HG02759 (cell line): ENCODE data around the gene SNAP25.

Experiments used
- ATAC-seq: cut with Tn5 transposase; IDR thresholded peaks from one replicate; pipeline ENCODE4 v1.9.1; 2021; ENCODE audit warnings: mild to moderate bottlenecking, moderate library complexity; ENCODE audit not compliant: unreplicated experiment

The SNAP25 gene

DNA sequence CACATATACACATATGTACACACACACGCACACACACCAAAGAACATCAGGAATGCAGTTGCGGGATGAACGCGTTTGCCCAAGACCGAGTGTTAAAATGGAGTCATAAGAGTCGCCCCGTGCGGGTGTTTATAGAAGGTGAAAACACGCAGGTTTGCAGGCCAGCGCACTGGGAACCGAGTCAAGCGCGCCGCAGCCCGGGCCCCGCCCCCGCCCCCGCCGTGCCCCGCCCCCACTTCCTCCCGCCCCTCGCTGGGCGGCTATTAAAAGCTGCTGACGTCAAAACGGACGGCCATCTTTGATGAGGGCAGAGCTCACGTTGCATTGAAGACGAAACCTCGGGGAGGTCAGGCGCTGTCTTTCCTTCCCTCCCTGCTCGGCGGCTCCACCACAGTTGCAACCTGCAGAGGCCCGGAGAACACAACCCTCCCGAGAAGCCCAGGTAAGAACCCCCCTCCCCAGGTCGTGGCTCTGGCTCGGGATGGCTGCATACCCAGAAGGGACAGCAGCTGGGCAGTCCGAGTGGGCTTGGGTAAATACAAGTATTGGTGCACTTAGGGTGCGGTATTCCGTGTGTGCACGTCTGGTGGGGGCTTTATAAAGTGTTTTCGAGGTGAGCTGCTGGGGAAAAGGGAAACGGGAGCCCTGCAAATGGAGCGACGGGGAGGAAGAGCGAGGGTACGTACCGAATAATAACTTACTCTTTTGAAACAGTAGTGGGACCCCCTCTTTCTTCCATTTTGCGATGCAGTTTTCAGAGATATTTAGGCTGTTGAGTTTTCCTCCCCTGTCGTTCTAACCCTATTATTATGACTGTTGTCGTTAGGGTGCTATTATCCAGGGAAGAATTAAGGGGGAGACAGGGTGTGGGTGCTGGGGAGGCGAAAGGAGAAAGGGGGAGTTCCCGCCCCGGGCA is at the start of gene SNAP25:
SNAP25 (plus strand) TSS at position 295 of the 916 bp plus-strand sequence. CDS start 56,662 bp downstream, outside the sequence.
- ATAC-seq, result no peak

DNA sequence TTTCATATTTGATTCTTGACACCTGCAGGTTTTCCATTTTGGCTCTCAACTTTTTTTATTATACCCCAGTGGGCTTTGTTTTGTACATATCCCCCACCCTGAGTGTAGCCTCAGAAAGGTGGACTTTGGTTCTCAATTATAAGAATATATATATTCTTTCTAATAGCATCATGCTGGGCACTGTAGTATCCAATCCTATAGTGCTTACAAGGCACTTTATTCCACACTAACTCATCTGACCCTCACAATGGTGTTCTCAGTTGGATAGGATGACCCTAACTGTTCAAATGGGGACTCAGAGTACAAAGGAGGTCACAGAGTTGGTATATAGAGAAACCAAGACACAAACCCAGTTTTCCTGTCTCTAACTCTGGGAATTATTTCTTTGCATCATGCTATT is 48.9 kb upstream of the SNAP25 start:
- ATAC-seq, result no peak

DNA sequence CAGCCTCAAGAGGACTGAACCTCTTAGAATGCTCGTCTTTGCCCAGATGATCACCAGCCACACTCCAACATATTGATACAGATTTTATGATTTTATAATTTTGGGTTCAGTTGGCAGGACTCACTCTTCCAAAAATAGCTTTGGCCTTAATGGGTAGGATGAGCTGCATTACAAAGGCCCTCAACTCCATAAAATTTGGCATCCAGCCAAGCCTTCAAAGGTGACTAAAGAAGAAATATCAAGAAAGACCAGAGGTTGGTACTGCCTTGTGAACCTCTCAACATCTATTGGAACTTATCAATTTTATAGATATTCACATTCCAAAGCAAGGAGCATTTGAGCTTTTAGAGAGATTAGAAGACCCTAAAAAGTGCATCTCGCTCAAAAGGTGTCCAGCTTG is 48.4 kb upstream of the SNAP25 start:
- ATAC-seq, result no peak

DNA sequence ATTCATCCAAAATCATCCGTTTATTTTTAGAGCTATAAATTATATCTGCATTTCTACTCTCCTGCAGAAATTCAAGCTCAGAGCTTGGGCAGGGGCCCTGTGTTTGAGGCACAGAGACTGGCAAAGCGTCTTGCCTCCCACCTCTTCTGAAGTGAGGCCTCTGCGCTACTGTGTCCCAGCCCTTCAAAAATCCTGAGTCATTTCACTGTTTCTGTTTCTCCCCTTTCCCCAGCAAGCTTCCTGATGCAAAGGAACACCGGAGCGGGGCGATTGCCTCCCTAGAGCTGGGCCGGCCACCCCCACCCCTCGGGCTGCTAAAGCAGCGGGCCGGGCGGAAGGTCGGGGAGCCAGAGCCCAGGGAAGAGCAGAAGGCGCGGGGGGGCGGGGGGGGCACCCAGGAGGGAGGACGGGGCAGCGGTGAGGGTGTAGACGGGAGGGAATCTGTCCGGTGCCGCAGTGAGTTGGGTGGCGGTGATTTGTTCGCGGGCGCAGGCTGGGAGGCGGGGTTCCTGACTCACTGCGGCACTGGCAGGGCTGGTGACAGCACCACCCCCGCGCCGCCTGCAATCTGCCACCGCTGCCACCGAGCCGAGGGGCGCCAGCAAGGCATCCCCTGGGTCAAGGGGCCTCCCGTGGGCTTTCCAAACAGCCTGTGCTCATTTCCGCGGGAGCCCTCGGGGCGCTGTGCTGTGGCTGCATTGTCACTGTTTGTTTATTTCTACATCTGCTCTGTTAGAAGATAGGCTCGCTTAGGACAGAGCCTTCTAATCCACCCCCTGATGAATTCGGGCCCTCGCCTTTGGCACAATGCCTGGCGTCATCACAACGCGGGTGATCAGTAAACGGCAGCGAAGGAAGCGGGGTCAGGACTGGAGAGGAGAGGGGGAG is 46.5 kb upstream of the SNAP25 start:
- ATAC-seq, result no peak

DNA sequence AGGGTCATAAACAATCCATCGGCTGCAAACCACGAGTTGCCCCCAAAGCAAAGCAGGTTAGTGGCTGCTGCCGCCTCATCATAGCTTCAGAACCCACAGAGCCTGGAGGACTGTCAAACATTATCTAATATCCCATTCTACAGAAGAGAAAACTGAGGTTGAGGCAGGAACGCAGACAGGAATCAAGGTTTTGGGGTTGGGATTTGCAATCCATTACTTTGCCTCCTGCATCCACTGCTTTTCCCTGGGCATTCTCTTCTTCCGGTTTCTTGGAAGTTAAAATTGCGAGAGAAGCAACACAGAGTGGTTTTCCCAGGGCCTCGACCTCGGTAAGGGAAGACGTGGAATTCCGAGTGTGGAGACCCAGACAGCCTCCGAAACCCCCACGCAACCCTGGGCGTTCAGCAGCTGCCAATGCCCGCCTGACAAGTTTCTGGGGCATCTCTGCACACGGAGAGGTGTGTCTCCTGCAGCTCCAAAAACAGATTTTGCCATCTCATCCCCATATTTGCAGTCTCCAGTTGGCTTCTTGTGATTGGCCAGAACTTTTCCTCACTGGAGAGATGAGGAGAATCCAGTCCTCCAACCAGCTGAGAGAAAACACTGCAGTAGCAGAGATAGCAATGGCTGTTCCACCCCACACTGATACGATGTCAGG is 45.5 kb upstream of the SNAP25 start:
- no peak for ATAC-seq

DNA sequence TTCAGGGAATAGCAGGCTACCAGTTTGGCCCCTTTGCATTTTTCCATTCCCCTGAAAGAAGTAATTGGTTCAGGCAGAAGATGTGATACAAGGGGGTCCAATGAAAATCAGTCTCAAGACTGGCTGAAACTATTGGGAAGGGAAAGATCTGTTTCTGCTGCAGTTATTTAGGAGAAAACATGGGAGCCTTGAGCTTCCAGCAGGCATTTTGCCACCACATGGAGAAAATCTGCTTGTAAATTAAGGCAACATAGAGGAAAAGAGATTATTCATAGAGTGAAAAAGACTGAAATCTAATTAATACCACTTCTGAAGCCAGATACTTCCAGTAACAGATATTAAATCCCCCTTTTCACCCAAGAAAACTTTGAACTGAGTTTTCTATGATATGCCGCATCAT is 44.2 kb upstream of the SNAP25 start:
- ATAC-seq, result no peak

DNA sequence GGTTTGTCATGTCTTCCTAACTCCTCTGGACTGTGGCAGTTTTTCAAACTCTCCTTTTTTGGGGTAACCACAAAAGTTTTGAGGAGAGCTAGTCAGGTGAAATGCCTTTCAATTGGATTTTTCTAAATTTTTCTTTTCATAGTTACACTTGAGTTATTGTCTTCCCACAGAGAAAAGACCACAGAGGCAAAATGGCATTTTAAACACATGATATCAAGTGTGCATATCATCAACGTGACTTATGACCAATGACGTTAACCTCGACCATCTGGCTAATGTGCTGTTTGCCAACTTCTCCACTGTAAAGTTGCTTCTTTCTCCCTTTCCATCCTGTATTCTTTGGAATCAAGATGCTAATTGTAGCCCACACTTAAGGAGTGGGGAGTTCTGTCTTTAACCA is 41.3 kb upstream of the SNAP25 start:
- ATAC-seq, result no peak

DNA sequence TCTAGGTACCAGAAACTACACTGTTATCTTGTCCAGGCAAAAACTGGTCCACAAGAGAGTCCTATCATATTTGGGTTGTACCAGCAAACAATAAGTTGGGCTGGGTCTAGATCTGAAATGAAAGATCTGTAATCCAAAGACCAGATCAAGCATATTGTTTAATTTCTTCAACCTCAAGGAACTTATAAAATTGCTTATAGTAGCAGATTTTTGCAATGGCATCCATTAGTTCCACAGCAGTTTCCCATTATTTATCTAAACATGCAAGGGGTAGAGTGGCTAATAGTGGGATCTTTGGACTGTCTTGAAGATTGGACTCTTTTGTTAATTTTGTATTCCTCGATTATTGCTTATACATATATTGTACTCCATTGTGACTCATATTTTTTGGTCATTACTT is 40.5 kb upstream of the SNAP25 start:
- ATAC-seq, result no peak

DNA sequence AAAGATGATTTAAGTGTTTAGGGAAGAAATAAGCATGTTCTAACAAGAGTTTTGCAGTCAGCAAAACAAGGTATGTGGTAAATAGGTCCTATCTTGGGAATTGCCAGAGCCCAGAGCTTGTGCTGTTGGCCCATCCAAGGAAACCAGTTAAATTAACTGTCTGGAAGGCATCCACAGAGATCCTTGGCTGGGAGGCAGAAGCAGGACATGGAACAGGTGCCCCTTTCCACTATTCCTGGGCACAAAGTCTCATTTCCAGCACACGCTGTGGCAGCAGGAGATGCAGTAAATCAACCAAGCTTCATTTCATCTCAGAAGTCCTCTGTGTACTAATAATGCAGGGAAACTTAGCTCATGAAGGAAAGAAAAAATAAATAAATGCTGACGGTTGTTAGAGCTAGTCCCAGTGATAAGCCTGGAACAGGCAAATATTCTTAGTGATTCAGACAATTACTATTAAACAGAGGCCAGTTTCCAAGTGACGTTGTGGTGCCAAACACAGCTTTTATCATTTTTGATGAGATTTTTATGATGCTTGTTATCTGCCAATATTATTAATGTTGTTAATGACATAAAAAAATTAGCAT is 39.8 kb upstream of the SNAP25 start:
- no peak for ATAC-seq

DNA sequence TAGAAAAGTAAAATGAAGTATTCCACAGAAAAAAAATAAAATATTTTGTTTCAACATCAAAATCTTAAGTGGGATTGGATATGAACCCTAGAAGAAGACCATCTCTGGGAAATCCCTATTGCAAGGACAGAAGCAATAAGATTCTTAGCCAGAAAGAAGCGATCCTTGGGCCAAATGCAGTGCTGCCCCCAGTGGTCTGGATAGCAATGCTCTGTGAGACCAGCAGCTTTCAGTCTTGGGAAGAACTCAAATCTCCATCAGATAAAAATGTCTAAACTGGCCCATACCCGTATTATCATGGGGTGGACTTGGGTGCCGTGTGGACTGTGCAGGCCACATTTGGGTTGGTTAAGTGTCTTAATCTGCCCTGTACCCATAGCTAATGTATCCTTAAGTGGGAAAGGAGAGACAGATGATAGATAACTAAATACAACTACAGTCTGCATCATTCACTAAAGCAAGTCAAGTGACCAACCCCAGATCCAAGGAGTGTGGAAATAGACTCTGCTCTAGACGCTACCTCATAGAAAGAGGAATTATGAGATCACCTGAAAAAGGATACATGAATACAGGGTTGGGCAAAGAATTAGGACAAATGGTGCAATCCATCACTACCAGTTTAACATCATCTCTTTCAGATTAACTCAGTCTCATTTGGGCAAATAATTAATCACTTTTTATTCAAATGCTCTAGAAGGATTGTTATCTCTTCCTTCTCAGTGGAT is 38.9 kb upstream of the SNAP25 start:
- no peak for ATAC-seq

DNA sequence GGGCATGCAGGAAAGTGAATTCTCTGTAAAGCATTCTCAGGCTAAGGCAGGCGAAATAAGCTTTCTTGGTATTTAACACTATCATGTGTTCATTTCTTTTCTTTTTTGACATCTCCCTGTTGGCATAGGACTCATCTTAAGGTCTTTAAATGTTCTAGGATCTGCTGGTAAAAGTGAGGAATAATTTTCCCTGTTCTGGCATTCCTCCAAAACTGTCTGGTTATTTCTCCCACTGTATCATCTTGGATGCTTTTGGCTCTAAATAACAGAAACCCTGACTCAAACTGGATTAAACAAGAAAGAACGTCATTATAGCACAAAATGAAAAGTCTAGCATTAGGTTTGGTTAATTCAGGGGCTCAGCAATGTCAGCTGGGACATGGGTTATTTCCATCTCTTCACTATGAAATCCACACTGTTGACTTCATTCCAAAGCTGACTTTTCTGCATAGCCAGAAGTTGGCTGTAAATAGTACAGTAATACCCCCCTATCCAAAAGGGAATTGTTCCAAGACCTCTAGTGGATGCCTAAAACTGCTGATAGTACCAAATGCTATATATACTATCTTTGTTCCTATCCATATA is 37.9 kb upstream of the SNAP25 start:
- ATAC-seq, result no peak

DNA sequence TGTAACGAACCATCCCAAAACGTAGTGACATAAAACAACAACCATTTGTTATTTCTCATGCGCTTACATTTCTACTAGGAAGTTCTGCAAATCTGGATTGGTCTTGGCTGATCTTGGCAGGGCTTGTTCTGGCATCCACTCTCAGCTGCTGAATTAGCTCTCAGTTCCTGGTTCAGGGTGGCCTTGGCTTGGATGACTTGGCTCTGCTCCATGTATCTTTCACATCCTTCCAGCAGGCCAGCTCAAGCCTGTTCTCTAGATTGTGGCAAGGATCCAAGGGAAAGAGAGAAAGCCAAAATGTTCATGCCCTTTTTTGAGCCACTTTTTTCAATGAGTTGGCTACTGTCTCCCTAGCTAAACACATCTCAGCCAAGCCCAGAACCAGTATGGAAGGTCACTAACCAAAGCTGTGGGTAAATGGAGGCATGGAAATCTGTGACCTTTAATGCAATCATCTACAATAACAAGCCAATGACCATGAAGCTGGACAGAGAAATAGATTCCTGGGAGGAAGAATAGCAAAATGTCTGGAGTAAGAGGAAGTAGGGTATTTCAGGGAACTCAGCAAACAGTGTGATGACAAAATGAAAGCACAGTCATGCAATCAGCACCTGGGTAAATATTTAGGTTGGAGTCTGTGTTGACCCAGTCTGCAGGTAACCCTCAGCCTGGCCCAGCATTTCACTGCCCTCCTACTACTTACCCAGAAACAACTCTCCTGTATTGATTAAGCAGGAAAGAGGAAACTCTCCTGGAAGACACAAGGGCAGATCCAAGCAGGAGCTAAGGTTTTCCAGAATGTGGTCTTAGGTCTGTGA is 32.7 kb upstream of the SNAP25 start:
- ATAC-seq, result no peak

DNA sequence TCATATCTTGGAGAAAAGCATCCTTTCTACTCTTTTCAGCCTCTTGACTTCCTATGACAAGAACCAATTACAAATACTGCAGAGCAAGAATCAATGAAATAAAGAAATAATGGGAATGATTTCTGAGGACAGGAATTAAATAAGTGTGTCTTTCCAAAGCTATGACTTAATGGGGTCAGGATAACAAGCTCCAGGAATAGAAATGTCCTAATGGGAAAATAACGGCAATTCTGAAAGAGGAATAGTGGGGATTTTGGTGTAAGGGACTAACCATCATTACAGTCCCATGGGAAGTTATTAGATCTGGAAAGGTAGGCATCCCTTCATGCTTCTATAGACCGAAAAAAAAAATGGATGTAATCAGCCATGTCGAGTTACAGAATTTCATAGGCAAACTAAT is 28.2 kb upstream of the SNAP25 start:
- ATAC-seq, result no peak

DNA sequence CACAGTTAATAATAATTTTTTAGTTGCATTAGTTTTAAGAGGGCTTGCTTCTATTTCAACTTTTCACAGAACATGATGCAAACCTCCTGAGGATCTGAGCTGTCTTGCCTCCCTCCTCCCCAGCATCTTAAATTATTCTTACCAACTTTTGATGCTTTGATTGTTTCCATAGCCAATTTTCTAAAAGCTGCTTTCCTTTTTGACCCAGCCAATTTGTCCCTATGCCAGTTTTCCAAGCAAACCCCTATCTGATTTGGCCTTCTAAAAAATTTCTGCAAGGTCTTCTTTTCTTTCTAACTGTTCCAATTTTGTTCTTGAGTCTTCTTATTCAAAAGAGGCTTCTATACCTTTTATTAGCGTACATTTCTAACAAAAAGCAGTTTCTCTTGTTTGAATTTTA is 26.5 kb upstream of the SNAP25 start:
- ATAC-seq, result no peak

DNA sequence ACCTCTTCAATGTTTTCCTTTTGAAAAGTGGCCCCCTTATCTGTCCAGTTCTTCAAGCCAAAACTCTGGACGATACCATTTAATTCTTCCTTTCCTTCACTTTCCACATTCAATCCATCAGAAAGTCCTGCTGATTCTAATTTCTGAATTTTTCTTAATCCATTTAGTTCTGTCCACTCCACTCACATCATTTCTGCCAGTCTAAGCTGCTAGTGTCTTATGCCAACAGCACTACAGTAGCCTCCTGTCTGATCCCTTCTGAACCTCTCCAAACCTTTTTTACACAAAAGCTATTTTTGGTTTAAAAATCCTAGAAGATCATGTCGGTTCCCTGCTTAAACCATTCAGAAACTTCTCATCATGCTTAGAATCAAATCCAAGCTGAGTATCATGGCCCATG is 24.5 kb upstream of the SNAP25 start:
- ATAC-seq, result no peak

DNA sequence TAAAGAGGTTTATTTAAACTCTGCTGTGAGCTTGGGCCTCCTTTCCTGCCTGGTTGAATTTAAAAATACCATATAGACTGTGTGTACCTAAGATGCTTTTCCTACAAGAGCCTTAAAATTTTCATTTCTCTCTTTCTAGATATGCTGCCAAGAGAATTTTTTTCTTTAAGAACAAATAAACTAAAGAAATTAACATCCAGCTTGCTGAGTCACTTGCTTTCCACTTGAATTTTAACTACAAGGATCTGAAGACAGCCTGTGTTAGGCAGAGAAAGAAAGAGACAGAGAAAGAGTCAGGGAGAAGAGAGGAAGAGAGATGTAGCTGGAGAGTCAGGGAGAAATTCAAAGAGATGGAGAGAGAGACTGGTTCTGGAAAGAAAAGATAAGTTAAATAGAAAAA is 18.3 kb upstream of the SNAP25 start:
- ATAC-seq, result no peak

DNA sequence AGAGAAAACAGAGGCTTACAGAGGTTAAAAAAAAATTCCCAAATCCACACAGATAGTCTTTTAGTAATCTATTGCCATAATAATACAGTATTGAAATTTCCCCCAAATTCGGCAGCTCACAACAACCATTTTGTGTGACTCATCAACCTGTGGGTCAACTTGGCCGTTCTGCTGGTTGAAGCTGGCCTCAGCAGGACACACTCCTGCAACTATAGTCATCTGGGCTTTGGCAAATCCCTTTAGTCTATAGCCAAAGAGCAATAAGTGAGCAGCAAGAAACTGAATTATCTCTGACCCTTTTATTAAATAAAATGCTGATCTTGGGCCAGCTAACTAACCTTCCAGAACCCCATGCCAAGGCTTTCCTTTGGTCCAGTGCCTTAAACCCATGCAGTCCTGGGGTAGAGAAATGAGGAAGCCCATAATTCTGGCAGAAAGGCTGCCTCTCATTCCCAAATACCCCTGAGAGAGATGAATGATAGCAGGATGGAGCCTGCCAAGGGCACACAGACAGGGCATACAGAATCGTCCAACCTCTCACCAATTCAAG is 17.2 kb upstream of the SNAP25 start:
- no peak for ATAC-seq

DNA sequence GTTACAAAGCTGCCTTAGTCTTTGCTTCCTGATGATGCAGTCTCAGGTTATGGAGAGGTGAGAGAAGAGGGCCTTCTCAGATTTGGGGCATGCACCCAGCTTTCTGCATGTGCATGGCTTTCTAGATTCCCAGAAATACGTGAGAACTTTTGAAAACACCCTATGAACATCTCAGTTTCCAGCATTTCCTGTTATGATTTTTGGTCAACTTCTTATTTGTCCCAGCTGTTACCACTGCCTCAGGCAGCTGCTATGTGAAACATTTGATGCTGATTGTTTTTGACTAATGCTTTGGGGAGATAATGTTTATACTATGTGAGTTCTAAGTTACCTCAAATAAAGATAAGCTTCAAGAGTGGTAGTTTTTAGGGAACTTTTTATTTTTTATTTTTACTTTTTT is 9.5 kb upstream of the SNAP25 start:
- ATAC-seq, result no peak

DNA sequence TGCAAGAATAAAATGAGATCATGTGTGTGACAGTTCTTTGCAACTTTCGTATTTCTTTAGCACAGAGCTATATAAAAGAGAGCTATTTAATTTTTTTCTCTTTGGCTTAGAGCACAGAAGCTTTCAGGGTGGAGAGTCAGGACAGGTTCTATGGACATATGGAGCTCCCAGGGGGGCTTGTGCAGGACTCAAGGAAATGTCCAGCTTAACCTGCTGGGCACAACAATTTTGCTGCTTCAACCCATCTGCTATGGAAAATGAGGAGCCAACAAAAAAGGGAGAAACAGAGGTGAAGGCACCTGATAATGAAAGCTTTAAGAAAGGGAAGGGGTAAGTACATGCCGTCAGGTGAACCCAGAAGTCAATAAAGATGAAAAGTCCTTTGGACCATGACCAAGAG is 5.1 kb upstream of the SNAP25 start:
- ATAC-seq, result no peak
